Measurements from ENCODE around the gene ZNF488.

The ZNF488 gene

GRCh38 chr10:47380341-47381102 is 3.6 kb downstream of the ZNF488 start:
- H3K27me3 ChIP-seq (ENCODE audit: control insufficient read depth, low read length) = peaks cover 32% of the 10 kb centered on the region
- no peak overlapping the region for H3K4me3 ChIP-seq (ENCODE audit: low read length)
- peaks cover 13% of the 10 kb centered on the region for H3K4me1 ChIP-seq (ENCODE audit: control insufficient read depth, low read length)
- H3K79me2 ChIP-seq (ENCODE audit: control insufficient read depth, low read length) = no peaks in the 10 kb centered on the region
- H3K36me3 ChIP-seq (ENCODE audit: control insufficient read depth, low read length) = no peaks in the 10 kb centered on the region
- H3K27ac ChIP-seq (ENCODE audit: low read depth, low read length) = no peak overlapping the region
- no peak overlapping the region for H3K4me2 ChIP-seq (ENCODE audit: low read length)
- H4K20me1 ChIP-seq (ENCODE audit: control insufficient read depth, insufficient read depth, low read depth, low read length) = no peaks in the 10 kb centered on the region; the same call in 1 of the 2 replicates
- TF ChIP-seq, protein P1, sequence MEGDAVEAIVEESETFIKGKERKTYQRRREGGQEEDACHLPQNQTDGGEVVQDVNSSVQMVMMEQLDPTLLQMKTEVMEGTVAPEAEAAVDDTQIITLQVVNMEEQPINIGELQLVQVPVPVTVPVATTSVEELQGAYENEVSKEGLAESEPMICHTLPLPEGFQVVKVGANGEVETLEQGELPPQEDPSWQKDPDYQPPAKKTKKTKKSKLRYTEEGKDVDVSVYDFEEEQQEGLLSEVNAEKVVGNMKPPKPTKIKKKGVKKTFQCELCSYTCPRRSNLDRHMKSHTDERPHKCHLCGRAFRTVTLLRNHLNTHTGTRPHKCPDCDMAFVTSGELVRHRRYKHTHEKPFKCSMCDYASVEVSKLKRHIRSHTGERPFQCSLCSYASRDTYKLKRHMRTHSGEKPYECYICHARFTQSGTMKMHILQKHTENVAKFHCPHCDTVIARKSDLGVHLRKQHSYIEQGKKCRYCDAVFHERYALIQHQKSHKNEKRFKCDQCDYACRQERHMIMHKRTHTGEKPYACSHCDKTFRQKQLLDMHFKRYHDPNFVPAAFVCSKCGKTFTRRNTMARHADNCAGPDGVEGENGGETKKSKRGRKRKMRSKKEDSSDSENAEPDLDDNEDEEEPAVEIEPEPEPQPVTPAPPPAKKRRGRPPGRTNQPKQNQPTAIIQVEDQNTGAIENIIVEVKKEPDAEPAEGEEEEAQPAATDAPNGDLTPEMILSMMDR (IDR thresholded peaks at IDR 0.05; ENCODE audit: low read depth, low read length, poor library complexity, severe bottlenecking) = no peak
- no peak for TF ChIP-seq EZH2phosphoT487 (IDR thresholded peaks at IDR 0.05; ENCODE audit: borderline replicate concordance, low read length)
- H3F3A ChIP-seq (ENCODE audit: control insufficient read depth, insufficient read depth) = no peaks in the 10 kb centered on the region
- no peaks in the 10 kb centered on the region for H3K9me3 ChIP-seq (ENCODE audit: control insufficient read depth, insufficient read depth, low read length)
- H3K9me2 ChIP-seq (replicated peaks; ENCODE audit: control insufficient read depth, low read length) = no peaks in the 10 kb centered on the region

DNA sequence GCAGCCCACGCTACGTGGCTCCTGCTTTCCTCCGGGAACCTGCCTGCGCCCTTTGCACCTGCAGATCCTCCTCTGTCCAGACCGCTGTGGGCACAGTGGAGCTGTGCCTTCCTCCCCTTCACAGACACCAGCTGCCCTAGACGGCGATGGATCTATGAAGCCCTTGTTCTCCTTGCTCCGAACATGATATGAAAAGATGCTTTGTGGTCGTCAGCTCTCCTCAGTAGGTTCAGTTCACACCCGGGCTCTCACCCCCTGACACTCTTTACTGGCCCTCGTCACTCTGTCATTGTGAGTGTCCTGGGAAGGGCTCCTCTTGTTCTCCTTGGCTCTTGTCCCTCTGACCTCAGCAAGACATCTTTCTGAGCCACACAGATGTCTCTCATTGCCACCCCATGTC is 4.2 kb downstream of the ZNF488 start:
- H4K20me1 ChIP-seq (ENCODE audit: control insufficient read depth, insufficient read depth, low read depth, low read length) = no peaks in the 10 kb centered on the region; the same call in 1 of the 2 replicates
- H3K9me3 ChIP-seq (ENCODE audit: control insufficient read depth, insufficient read depth, low read length) = no peaks in the 10 kb centered on the region
- TF ChIP-seq, protein P1 (IDR thresholded peaks at IDR 0.05; ENCODE audit: low read depth, low read length, poor library complexity, severe bottlenecking) = no peak
- no peak for TF ChIP-seq EZH2phosphoT487 (IDR thresholded peaks at IDR 0.05; ENCODE audit: borderline replicate concordance, low read length)
- H3K4me1 ChIP-seq (ENCODE audit: control insufficient read depth, low read length) = peaks cover 12% of the 10 kb centered on the region
- H3K9me2 ChIP-seq (replicated peaks; ENCODE audit: control insufficient read depth, low read length) = no peaks in the 10 kb centered on the region
- no peaks in the 10 kb centered on the region for H3K79me2 ChIP-seq (ENCODE audit: control insufficient read depth, low read length)
- no peak overlapping the region for H3K27ac ChIP-seq (ENCODE audit: low read depth, low read length)
- no peaks in the 10 kb centered on the region for H3F3A ChIP-seq (ENCODE audit: control insufficient read depth, insufficient read depth)
- no peak overlapping the region for H3K4me2 ChIP-seq (ENCODE audit: low read length)
- H3K36me3 ChIP-seq (ENCODE audit: control insufficient read depth, low read length) = no peaks in the 10 kb centered on the region
- peaks cover 30% of the 10 kb centered on the region for H3K27me3 ChIP-seq (ENCODE audit: control insufficient read depth, low read length)
- H3K4me3 ChIP-seq (ENCODE audit: low read length) = no peak overlapping the region

- no peak overlapping the region for H3K4me3 ChIP-seq (ENCODE audit: low read length)
- no peaks in the 10 kb centered on the region for H3K9me2 ChIP-seq (replicated peaks; ENCODE audit: control insufficient read depth, low read length)
- no peak overlapping the region for H3K4me2 ChIP-seq (ENCODE audit: low read length)
- H3K4me1 ChIP-seq (ENCODE audit: control insufficient read depth, low read length) = peaks cover 7% of the 10 kb centered on the region
- H3K27me3 ChIP-seq (ENCODE audit: control insufficient read depth, low read length) = peaks cover 27% of the 10 kb centered on the region
- H3K27ac ChIP-seq (ENCODE audit: low read depth, low read length) = no peak overlapping the region
- no peaks in the 10 kb centered on the region for H3K9me3 ChIP-seq (ENCODE audit: control insufficient read depth, insufficient read depth, low read length)
- H4K20me1 ChIP-seq (ENCODE audit: control insufficient read depth, insufficient read depth, low read depth, low read length) = no peaks in the 10 kb centered on the region; the same call in 1 of the 2 replicates
- TF ChIP-seq, protein P1 (IDR thresholded peaks at IDR 0.05; ENCODE audit: low read depth, low read length, poor library complexity, severe bottlenecking) = no peak
- TF ChIP-seq EZH2phosphoT487 (IDR thresholded peaks at IDR 0.05; ENCODE audit: borderline replicate concordance, low read length) = no peak
- H3F3A ChIP-seq (ENCODE audit: control insufficient read depth, insufficient read depth) = no peaks in the 10 kb centered on the region
- H3K79me2 ChIP-seq (ENCODE audit: control insufficient read depth, low read length) = no peaks in the 10 kb centered on the region
- H3K36me3 ChIP-seq (ENCODE audit: control insufficient read depth, low read length) = no peaks in the 10 kb centered on the region
Observed at GRCh38 chr10:47379445-47379785, 4.7 kb downstream of the ZNF488 start.
